Measurements from ENCODE around the gene PATL2. TPM values are rescaled to one million over a fixed set of nuclear protein-coding genes. Genes with fewer than 3 reads are reported as not detected.

Gene PATL2
- total and polyA plus RNA-seq, 2 donors (not counting 1 experiment from before 2014, with no cell fraction given) = 0.40 to 1.3 TPM

GRCh38 chr15:44620081-44620480 lies 91.0 kb downstream of the PATL2 start:
- H3K9ac ChIP-seq (ENCODE audit: insufficient read depth, low read length) = no peak overlapping the region
- no peaks in the 10 kb centered on the region for H3K36me3 ChIP-seq (ENCODE audit: control insufficient read depth, insufficient read depth, low read length)
- DNase-seq (ENCODE audit: low read depth in 2 of 2) = no peak
- H3K27me3 ChIP-seq (ENCODE audit: control insufficient read depth, insufficient read depth, low read length) = no peaks in the 10 kb centered on the region
- H3K79me2 ChIP-seq (ENCODE audit: control insufficient read depth, insufficient read depth, low read length) = no peaks in the 10 kb centered on the region
- no peaks in the 10 kb centered on the region for H4K20me1 ChIP-seq (ENCODE audit: control insufficient read depth, extremely low read depth, insufficient read depth, low read length)
- H2AFZ ChIP-seq (ENCODE audit: low read length) = no peak overlapping the region
- no peak overlapping the region for H3K4me2 ChIP-seq (ENCODE audit: extremely low read depth, insufficient read depth, low read length)
- no peak overlapping the region for H3K4me3 ChIP-seq (replicated peaks in 1 of 4; ENCODE audit: control extremely low read depth in 1 of 4, insufficient read depth in 1 of 4, low read depth in 3 of 4, low read length in 4 of 4)
- TF ChIP-seq CTCF (conservative IDR thresholded peaks at IDR 0.05 in 1 of 2, IDR thresholded peaks at IDR 0.05 in 1 of 2; ENCODE audit: low read depth in 1 of 2, low read length in 2 of 2) = no peak
- no peak for TF ChIP-seq EZH2 (IDR thresholded peaks at IDR 0.05; ENCODE audit: low read length, missing control alignments)
- H3K27ac ChIP-seq (ENCODE audit: insufficient read depth, low read length) = no peak overlapping the region
- H3K4me1 ChIP-seq (ENCODE audit: control insufficient read depth, extremely low read depth, insufficient read depth, low read length) = no peaks in the 10 kb centered on the region
- no peaks in the 10 kb centered on the region for H3K9me3 ChIP-seq (ENCODE audit: control insufficient read depth, insufficient read depth, low read depth, low read length)

GRCh38 chr15:44616974-44617373 lies 94.1 kb downstream of the PATL2 start:
- H3K4me2 ChIP-seq (ENCODE audit: extremely low read depth, insufficient read depth, low read length) = no peak overlapping the region
- no peaks in the 10 kb centered on the region for H3K9me3 ChIP-seq (ENCODE audit: control insufficient read depth, insufficient read depth, low read depth, low read length)
- H4K20me1 ChIP-seq (ENCODE audit: control insufficient read depth, extremely low read depth, insufficient read depth, low read length) = no peaks in the 10 kb centered on the region
- peaks cover 2% of the 10 kb centered on the region for H3K36me3 ChIP-seq (ENCODE audit: control insufficient read depth, insufficient read depth, low read length)
- no peaks in the 10 kb centered on the region for H3K4me1 ChIP-seq (ENCODE audit: control insufficient read depth, extremely low read depth, insufficient read depth, low read length)
- no peak overlapping the region for H3K27ac ChIP-seq (ENCODE audit: insufficient read depth, low read length)
- H3K27me3 ChIP-seq (ENCODE audit: control insufficient read depth, insufficient read depth, low read length) = no peaks in the 10 kb centered on the region
- H3K9ac ChIP-seq (ENCODE audit: insufficient read depth, low read length) = no peak overlapping the region
- TF ChIP-seq EZH2 (IDR thresholded peaks at IDR 0.05; ENCODE audit: low read length, missing control alignments) (no peak), CTCF (conservative IDR thresholded peaks at IDR 0.05 in 1 of 2, IDR thresholded peaks at IDR 0.05 in 1 of 2; ENCODE audit: low read depth in 1 of 2, low read length in 2 of 2) (no peak)
- no peaks in the 10 kb centered on the region for H3K79me2 ChIP-seq (ENCODE audit: control insufficient read depth, insufficient read depth, low read length)
- H2AFZ ChIP-seq (ENCODE audit: low read length) = no peak overlapping the region
- DNase-seq (ENCODE audit: low read depth in 2 of 2) = no peak
- no peak overlapping the region for H3K4me3 ChIP-seq (replicated peaks in 1 of 4; ENCODE audit: control extremely low read depth in 1 of 4, insufficient read depth in 1 of 4, low read depth in 3 of 4, low read length in 4 of 4)

Other genes with a start within 250 kb of the PATL2 start
- 33.9 and 34.8 TPM in 2 replicates for gene EIF3J, start 174.2 kb downstream of the PATL2 start, total RNA-seq
- 61.4 and 72.9 TPM in 2 replicates for gene EIF3J, start 174.2 kb downstream of the PATL2 start, polyA plus RNA-seq
- gene SPG11, start 47.7 kb downstream of the PATL2 start, total RNA-seq = 79.1 and 95.9 TPM in 2 replicates
- 33.2 and 35.6 TPM in 2 replicates for gene SPG11, start 47.7 kb downstream of the PATL2 start, polyA plus RNA-seq
- gene B2M, start 194 bp upstream of the PATL2 start, total RNA-seq = 2,942 and 3,660 TPM in 2 replicates
- 12,166 and 13,303 TPM in 2 replicates for gene B2M, start 194 bp upstream of the PATL2 start, polyA plus RNA-seq
- gene TRIM69, start 25.2 kb upstream of the PATL2 start, total RNA-seq = 23.6 and 40.1 TPM in 2 replicates
- 18.1 and 18.3 TPM in 2 replicates for gene TRIM69, start 25.2 kb upstream of the PATL2 start, polyA plus RNA-seq
- gene TERB2, start 245.4 kb upstream of the PATL2 start, total RNA-seq = not detected in 2 replicates
- gene TERB2, start 245.4 kb upstream of the PATL2 start, polyA plus RNA-seq = not detected in 2 replicates

All from fibroblast of lung (primary cell).